ENCODE measurements around the gene ACY1.

- TF ChIP-seq GLIS3 (CRISPR knock-in tag; IDR thresholded peaks at IDR 0.05) (no peak), CREB5 (CRISPR knock-in tag; IDR thresholded peaks at IDR 0.05; ENCODE audit: low read depth) (no peak), ZFP3 (CRISPR knock-in tag; IDR thresholded peaks at IDR 0.05) (no peak), ZC3H10 (CRISPR knock-in tag; IDR thresholded peaks at IDR 0.05) (no peak), PATZ1 (CRISPR knock-in tag; IDR thresholded peaks at IDR 0.05; ENCODE audit: borderline replicate concordance) (no peak)
Measured at GRCh38 chr3:51942603-51943450, 40.5 kb upstream of the ACY1 start.
